WTC11 (cell line): ENCODE data around the gene SCEL.

Experiments used
- ATF2 ChIP-seq: sonication (generic); formaldehyde crosslinking; IDR thresholded peaks from 2 replicates; pipeline ENCODE4 v1.8.1; 2022; ENCODE audit warnings: low read depth, missing genetic modification reagents, borderline replicate concordance
- CTCF ChIP-seq: fragments of 200-600 bp; IDR thresholded peaks from 2 replicates; pipeline ENCODE4 v1.8.0; 2022; ENCODE audit warnings: antibody characterized with exemption
- FOXP4 ChIP-seq: sonication (generic); formaldehyde crosslinking; IDR thresholded peaks from 2 replicates; pipeline ENCODE4 v1.8.0; 2022; ENCODE audit warnings: mild to moderate bottlenecking, missing genetic modification reagents
- NFE2L1 ChIP-seq: sonication (generic); formaldehyde crosslinking; IDR thresholded peaks from 2 replicates; pipeline ENCODE4 v1.8.1; 2023; ENCODE audit warnings: missing genetic modification reagents
- ZBTB43 ChIP-seq: sonication (generic); formaldehyde crosslinking; IDR thresholded peaks from 2 replicates; pipeline ENCODE4 v1.8.1; 2023; ENCODE audit warnings: mild to moderate bottlenecking, missing genetic modification reagents

- TF ChIP-seq FOXP4 (no peak), NFE2L1 (CRISPR knock-in tag) (no peak), ZBTB43 (CRISPR knock-in tag) (no peak), CTCF (no peak), ATF2 (CRISPR knock-in tag) (no peak)
Observed at GRCh38 chr13:77620138-77620537, 84.6 kb downstream of the SCEL start.
